ENCODE measurements around the gene PCDHB10.

- no peak; a peak in 1 of 6 replicates for TF ChIP-seq CTCF (IDR thresholded peaks at IDR 0.05 in 2 of 3, conservative IDR thresholded peaks at IDR 0.05 in 1 of 3; ENCODE audit: control insufficient read depth in 2 of 3, extremely low read depth in 1 of 3, insufficient read depth in 1 of 3, low read depth in 3 of 3, low read length in 3 of 3)
- no peak for TF ChIP-seq ZNF384 (IDR thresholded peaks at IDR 0.05; ENCODE audit: borderline replicate concordance, low read depth, low read length)
- TF ChIP-seq REST (IDR thresholded peaks at IDR 0.05; ENCODE audit: low read depth, low read length) = no peak
- TF ChIP-seq SMARCA5 (IDR thresholded peaks at IDR 0.05) = no peak
These were observed 42.3 kb upstream of the PCDHB10 start, which contains the start of gene PCDHB6 for GRCh38 chr5:141149812-141150211.
